ENCODE measurements around the gene CDC42SE1. TPM values are rescaled to one million over a fixed set of nuclear protein-coding genes. Genes with fewer than 3 reads are reported as not detected.

Gene CDC42SE1
- total and polyA plus RNA-seq, 9 of the 15 experiments (the other 6 are each of a cell fraction or from before 2014, with no cell fraction given) = 78.1 to 189 (median 114) TPM

DNA sequence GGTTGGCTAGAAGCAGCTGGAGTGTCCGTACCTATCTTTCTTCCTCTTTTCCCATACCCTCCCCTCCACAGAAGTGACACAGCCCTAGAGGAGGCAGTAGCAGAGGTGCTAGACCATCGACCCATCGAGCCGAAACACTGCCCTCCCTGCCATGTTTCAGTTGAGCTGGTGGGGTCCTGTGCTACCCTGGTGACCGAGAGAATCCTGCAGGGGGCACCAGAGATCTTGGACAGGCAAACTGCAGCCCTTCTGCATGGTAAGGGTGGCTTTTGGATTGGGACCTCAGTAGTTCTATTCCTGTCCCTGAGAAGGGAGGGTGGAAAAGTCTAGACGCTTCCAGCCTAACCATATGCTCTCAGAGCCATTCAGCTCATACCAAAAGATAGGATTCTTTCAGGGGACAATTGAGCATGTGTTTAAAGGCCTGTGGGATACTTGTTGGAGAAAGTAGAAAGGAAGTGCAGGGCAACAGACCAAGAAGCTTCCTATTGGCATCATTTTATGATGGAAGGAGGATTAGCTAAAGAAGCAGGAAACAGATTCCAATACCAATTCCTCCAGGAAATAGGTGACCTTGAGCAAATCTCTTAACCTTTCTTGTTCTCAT is 34.8 kb downstream of the CDC42SE1 start (continued):
- TF ChIP-seq SMC3 (conservative IDR thresholded peaks at IDR 0.05; ENCODE audit: insufficient read depth, low read depth, low read length) (peak; percentile 84), TRIM24 (IDR thresholded peaks at IDR 0.05) (no peak), RAD21 (CRISPR knock-in tag; conservative IDR thresholded peaks at IDR 0.05 in 1 of 2, IDR thresholded peaks at IDR 0.05 in 1 of 2) (peak; percentile 81 to 88), THRAP3 (IDR thresholded peaks at IDR 0.05; ENCODE audit: borderline replicate concordance) (no peak), PHTF2 (CRISPR knock-in tag; IDR thresholded peaks at IDR 0.05) (no peak), ZNF444 (CRISPR knock-in tag; IDR thresholded peaks at IDR 0.05) (no peak), DLX4 (CRISPR knock-in tag; IDR thresholded peaks at IDR 0.05) (no peak), ZNF24 (IDR thresholded peaks at IDR 0.05) (peak; percentile 36; the same call in 1 of the 2 replicates), SMARCA5 (IDR thresholded peaks at IDR 0.05) (no peak), ATF7 (IDR thresholded peaks at IDR 0.05) (peak; percentile 12; the same call in 1 of the 2 replicates), SAP30 (IDR thresholded peaks at IDR 0.05; ENCODE audit: borderline replicate concordance, insufficient read depth, low read depth, low read length, poor library complexity, severe bottlenecking) (no peak), CSDE1 (IDR thresholded peaks at IDR 0.05) (no peak), MAFG (tag; conservative IDR thresholded peaks at IDR 0.05) (no peak), CBFA2T2 (conservative IDR thresholded peaks at IDR 0.05) (no peak), CBX3 (IDR thresholded peaks at IDR 0.05; ENCODE audit: borderline replicate concordance in 1 of 2, low read length in 2 of 2) (no peak), ZNF184 (CRISPR knock-in tag; IDR thresholded peaks at IDR 0.05) (no peak), SAFB2 (IDR thresholded peaks at IDR 0.05; ENCODE audit: borderline replicate concordance, low read depth, low read length, severe bottlenecking) (no peak), ZBTB34 (CRISPR knock-in tag; IDR thresholded peaks at IDR 0.05) (no peak), TCFL5 (CRISPR knock-in tag; conservative IDR thresholded peaks at IDR 0.05) (no peak), FOS (IDR thresholded peaks at IDR 0.05; ENCODE audit: extremely low read depth, insufficient read length) (no peak), ERF (CRISPR knock-in tag; IDR thresholded peaks at IDR 0.05) (no peak)
- TF ChIP-seq, protein P1, sequence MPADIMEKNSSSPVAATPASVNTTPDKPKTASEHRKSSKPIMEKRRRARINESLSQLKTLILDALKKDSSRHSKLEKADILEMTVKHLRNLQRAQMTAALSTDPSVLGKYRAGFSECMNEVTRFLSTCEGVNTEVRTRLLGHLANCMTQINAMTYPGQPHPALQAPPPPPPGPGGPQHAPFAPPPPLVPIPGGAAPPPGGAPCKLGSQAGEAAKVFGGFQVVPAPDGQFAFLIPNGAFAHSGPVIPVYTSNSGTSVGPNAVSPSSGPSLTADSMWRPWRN (IDR thresholded peaks at IDR 0.05; ENCODE audit: low read depth) = no peak
- TF ChIP-seq, protein P2, sequence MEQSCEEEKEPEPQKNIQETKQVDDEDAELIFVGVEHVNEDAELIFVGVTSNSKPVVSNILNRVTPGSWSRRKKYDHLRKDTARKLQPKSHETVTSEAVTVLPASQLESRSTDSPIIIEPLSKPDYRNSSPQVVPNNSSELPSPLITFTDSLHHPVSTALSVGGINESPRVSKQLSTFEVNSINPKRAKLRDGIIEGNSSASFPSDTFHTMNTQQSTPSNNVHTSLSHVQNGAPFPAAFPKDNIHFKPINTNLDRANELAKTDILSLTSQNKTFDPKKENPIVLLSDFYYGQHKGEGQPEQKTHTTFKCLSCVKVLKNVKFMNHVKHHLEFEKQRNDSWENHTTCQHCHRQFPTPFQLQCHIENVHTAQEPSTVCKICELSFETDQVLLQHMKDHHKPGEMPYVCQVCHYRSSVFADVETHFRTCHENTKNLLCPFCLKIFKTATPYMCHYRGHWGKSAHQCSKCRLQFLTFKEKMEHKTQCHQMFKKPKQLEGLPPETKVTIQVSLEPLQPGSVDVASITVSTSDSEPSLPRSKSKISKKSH (CRISPR knock-in tag; IDR thresholded peaks at IDR 0.05) = no peak
- TF ChIP-seq, protein P3, sequence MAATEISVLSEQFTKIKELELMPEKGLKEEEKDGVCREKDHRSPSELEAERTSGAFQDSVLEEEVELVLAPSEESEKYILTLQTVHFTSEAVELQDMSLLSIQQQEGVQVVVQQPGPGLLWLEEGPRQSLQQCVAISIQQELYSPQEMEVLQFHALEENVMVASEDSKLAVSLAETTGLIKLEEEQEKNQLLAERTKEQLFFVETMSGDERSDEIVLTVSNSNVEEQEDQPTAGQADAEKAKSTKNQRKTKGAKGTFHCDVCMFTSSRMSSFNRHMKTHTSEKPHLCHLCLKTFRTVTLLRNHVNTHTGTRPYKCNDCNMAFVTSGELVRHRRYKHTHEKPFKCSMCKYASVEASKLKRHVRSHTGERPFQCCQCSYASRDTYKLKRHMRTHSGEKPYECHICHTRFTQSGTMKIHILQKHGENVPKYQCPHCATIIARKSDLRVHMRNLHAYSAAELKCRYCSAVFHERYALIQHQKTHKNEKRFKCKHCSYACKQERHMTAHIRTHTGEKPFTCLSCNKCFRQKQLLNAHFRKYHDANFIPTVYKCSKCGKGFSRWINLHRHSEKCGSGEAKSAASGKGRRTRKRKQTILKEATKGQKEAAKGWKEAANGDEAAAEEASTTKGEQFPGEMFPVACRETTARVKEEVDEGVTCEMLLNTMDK (IDR thresholded peaks at IDR 0.05; ENCODE audit: borderline replicate concordance, insufficient read depth, low read depth, low read length, poor library complexity, severe bottlenecking) = peak; percentile 82

Data from K562 (cell line).